ENCODE results near the gene IGF2R.

DNA sequence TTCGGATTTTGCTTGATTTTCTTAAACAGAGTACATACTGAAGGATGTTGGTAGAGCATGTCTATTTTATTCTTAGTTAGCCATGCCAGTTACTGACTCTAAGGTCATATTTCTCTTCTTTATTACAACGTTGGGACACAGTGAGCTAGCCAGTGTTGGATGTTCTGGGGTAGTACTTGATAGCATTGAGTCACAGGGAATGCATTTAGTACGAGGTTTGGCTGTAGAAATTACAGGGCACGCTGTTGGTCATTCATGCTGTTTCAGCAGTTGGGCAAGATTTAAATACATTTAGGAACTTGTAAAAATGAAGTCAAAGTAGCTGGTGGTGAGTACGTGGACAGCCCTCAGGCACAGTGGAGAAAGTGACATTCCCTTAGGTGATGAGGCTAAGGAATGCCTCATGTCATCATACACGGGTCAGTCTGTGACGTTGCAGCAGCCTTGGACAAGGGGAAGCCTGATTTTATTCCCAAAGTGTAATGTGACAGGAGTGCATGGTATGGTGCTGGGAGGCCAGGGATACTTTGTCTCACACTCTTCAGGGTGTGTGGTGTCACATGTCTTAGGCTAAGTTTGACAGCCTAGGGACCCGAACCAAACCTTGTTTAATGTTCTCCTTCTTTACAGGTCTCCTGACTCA is 95.0 kb downstream of the IGF2R start:
- TF ChIP-seq EZH2phosphoT487 (IDR thresholded peaks at IDR 0.05; ENCODE audit: low read depth, severe bottlenecking, unreplicated experiment) (no peak), CTCF (IDR thresholded peaks at IDR 0.05; ENCODE audit: poor library complexity) (no peak), EZH2 (IDR thresholded peaks at IDR 0.05; ENCODE audit: borderline replicate concordance) (no peak)
